Stimulated activated CD8-positive, alpha-beta memory T cell treated with anti-CD3 and anti-CD28 coated beads, Interleukin-7, amount 100 ng/mL, for 48 hours (primary cell): ENCODE results near the gene TENM3.
"Not testable (repeated sequence)": the region's sequence is repeated elsewhere in the genome, so short reads cannot be mapped to it uniquely, and the experiment has no call there.

ENCODE experiments used
- DNase-seq, 2 donors: peaks; one replicate each; pipeline ENCODE4 v3.0.0-alpha.2; 2020; ENCODE audit warnings: low read depth in 1 of 2; ENCODE audit errors: extremely low read depth in 1 of 2

TENM3 gene

GRCh38 chr4:182801636-182802035 lies 558.4 kb downstream of the TENM3 start:
- no peak for DNase-seq

GRCh38 chr4:182802621-182803020 lies 559.4 kb downstream of the TENM3 start:
- DNase-seq: no peak

GRCh38 chr4:182803235-182803634 lies 560.0 kb downstream of the TENM3 start:
- no peak for DNase-seq

- no peak for DNase-seq
Measured at GRCh38 chr4:182804131-182804530, 560.9 kb downstream of the TENM3 start.

- no peak for DNase-seq
Measured at GRCh38 chr4:182805321-182805720, 562.1 kb downstream of the TENM3 start.

- no peak for DNase-seq
Measured at GRCh38 chr4:182805750-182806149, 562.5 kb downstream of the TENM3 start.

GRCh38 chr4:182806259-182807252 lies 563.4 kb downstream of the TENM3 start:
- DNase-seq: peak; percentile 35 to 49

GRCh38 chr4:182807346-182807745 lies 564.1 kb downstream of the TENM3 start:
- DNase-seq: no peak

GRCh38 chr4:182807767-182808548 lies 564.8 kb downstream of the TENM3 start:
- no peak for DNase-seq

GRCh38 chr4:182808673-182809416 lies 565.6 kb downstream of the TENM3 start:
- peak; percentile 29 to 58 for DNase-seq

GRCh38 chr4:182809417-182810102 lies 566.4 kb downstream of the TENM3 start:
- DNase-seq: no peak

- no peak for DNase-seq
Measured at GRCh38 chr4:182810103-182810615, 567.0 kb downstream of the TENM3 start.

- DNase-seq: no peak
Measured at GRCh38 chr4:182812916-182813315, 569.7 kb downstream of the TENM3 start.

- not testable (repeated sequence) for DNase-seq
Measured at GRCh38 chr4:182814065-182814464, 570.9 kb downstream of the TENM3 start.

- DNase-seq: no peak
Measured at GRCh38 chr4:182818926-182819730, 575.9 kb downstream of the TENM3 start.

GRCh38 chr4:182819751-182820150 lies 576.5 kb downstream of the TENM3 start:
- DNase-seq: no peak

- DNase-seq: no peak
Measured at GRCh38 chr4:182822554-182822953, 579.4 kb downstream of the TENM3 start.

GRCh38 chr4:182823576-182823975 lies 580.4 kb downstream of the TENM3 start:
- no peak for DNase-seq

- DNase-seq: no peak
Measured at GRCh38 chr4:182825003-182825402, 581.8 kb downstream of the TENM3 start.
